WI38 (cell line): ENCODE results near the gene BHLHE40.
"Not testable (repeated sequence)": the region's sequence is repeated elsewhere in the genome, so short reads cannot be mapped to it uniquely, and the experiment has no call there.

ENCODE experiments used
- H3K4me3 ChIP-seq: 2 replicates; pipeline ENCODE4 v1.5.1; 2011; ENCODE audit warnings: low read depth, mild to moderate bottlenecking, control low read depth, low read length
- TF ChIP-seq, protein P1 (sequence below): IDR thresholded peaks from 2 replicates; pipeline ENCODE4 v1.5.1; 2012; ENCODE audit warnings: low read depth, mild to moderate bottlenecking, control low read depth, low read length

BHLHE40 gene

DNA sequence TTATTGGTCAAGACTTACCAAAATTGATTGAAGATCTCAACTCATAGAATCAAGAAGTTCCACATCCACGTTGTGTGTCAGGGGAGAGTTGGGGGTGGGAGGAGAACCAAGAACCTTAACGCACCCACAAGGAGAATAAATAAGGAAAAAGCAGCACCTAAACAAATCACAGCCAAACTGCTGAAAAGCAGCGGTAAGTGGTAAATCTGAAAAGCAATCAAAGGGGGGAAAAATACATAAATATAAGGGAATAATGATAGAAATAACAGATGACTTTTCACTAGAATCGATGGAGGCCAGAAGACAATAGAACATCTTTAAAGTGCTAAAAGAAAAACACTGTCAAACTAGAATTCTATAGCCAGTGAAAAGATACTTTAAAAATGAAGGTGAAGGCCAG is 20.1 kb upstream of the BHLHE40 start:
- no peak overlapping the region for H3K4me3 ChIP-seq
- TF ChIP-seq, protein P1, sequence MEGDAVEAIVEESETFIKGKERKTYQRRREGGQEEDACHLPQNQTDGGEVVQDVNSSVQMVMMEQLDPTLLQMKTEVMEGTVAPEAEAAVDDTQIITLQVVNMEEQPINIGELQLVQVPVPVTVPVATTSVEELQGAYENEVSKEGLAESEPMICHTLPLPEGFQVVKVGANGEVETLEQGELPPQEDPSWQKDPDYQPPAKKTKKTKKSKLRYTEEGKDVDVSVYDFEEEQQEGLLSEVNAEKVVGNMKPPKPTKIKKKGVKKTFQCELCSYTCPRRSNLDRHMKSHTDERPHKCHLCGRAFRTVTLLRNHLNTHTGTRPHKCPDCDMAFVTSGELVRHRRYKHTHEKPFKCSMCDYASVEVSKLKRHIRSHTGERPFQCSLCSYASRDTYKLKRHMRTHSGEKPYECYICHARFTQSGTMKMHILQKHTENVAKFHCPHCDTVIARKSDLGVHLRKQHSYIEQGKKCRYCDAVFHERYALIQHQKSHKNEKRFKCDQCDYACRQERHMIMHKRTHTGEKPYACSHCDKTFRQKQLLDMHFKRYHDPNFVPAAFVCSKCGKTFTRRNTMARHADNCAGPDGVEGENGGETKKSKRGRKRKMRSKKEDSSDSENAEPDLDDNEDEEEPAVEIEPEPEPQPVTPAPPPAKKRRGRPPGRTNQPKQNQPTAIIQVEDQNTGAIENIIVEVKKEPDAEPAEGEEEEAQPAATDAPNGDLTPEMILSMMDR, result no peak

DNA sequence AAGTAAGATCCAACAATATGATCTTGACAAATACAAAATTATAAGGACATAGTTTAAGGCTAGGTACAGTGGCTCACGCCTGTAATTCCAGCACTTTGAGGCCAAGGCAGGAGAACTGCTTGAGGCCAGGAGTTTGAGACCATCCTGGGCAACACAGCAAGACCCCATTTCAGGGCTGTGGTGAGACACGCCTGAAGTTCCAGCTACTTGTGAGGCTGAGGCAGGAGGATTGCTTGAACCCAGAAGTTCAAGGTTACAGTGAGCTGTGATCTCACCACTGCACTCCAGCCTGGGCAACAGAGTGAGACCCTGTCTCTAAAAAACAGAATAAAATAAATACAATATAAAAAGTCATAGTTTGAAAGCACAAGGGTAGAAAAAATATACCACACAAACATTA is 17.4 kb upstream of the BHLHE40 start:
- H3K4me3 ChIP-seq, result not testable (repeated sequence)

DNA sequence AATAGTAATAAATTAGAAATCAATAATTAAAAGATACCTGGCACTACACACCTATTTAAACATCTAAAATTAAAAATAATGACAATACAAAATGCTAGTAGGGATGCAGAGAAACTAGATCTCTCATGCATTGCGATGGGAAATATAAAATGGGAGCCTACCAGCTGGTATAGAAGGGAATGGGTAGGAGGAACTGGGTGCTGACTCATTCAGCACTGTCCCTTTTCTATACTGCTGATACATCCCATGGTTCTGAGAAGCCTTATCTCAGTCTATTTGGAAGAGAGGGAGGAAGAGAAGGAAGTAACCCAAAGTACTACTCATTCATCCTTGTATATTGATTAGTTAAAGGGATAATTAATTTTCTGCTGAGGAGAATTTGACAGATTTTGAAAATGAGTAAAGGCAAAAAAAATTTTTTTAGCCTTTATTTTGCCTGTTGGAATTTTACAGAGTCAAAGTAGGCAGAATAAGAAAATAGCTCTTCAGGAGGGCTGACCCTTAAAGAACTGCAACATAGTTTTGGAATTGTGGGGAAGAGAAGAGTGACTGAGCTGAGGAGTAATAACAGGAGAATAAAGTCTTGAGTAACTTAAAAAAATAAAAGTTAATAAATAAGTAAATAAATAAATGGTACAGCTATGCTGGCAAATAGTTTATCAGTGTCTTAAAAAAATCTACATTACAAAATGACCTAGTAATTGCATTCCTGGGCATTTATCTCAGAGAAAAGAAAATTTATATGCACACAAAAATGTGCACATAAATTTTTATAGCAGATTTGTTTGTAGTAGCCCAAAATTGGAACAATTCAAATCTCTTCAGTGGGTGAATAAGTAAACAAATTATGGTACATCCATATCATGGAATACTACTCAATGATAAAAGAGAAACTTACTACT is 15.3 kb upstream of the BHLHE40 start:
- no peak overlapping the region for H3K4me3 ChIP-seq
- TF ChIP-seq, protein P1, result no peak

DNA sequence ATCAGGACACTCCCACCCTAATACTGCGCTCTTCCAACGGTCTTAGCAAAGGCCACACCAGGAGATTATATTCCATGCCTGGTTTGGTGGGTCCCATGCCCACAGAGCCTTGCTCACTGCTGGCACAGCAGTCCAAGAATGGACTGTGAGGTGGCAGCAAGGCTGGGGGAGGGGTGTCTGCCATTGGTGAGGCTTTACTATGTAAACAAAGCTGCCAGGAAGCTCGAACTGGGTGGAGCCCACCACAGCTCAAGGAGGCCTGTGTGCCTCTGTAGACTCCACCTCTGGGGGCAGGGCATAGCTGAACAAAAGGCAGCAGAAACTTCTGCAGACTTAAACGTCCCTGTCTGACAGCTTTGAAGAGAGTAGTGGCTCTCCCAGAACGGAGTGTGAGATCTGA is 13.2 kb upstream of the BHLHE40 start:
- H3K4me3 ChIP-seq, result not testable (repeated sequence)

DNA sequence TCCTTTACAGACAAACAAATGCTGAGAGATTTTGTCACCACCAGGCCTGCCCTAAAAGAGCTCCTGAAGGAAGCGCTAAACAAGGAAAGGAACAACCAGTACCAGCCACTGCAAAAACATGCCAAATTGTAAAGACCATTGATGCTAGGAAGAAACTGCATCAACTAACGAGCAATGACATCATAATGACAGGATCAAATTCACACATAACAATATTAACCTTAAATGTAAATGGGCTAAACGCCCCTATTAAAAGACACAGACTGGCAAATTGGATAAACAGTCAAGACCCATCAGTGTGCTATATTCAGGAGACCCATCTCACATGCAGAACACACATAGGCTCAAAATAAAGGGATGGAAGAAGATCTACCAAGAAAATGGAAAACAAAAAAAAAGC is 11.6 kb upstream of the BHLHE40 start:
- H3K4me3 ChIP-seq, result not testable (repeated sequence)

DNA sequence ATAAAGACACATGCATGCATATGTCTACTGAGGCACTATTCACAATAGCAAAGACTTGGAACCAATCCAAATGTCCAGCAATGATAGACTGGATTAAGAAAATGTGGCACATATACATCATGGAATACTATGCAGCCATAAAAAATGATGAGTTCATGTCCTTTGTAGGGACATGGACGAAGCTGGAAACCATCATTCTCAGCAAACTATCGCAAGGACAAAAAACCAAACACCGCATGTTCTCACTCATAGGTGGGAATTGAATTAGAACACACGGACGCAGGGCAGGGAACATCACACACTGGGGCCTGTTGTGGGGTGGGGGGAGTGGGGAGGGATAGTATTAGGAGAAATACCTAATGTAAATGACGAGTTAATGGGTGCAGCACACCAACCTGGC is 7.8 kb upstream of the BHLHE40 start:
- H3K4me3 ChIP-seq, result not testable (repeated sequence)

DNA sequence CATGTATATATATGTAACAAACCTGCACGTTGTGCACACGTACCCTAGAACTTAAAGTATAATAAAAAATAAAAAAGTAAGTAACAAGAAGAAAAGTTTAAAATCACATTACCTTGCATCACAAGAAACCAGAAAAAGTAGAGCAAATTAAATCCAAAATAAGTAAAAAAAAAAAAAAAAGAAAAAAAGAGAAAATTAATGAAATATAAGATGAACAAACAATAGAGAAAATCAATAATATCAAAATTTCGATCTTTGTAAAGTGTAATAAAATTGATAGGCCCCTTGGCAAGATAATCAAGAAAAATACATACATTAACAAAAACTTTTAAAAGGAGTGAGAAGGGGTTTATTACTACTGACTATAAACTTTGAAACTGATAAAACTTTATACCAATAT is 7.4 kb upstream of the BHLHE40 start:
- TF ChIP-seq, protein P1, result no peak
- H3K4me3 ChIP-seq, result no peak overlapping the region

DNA sequence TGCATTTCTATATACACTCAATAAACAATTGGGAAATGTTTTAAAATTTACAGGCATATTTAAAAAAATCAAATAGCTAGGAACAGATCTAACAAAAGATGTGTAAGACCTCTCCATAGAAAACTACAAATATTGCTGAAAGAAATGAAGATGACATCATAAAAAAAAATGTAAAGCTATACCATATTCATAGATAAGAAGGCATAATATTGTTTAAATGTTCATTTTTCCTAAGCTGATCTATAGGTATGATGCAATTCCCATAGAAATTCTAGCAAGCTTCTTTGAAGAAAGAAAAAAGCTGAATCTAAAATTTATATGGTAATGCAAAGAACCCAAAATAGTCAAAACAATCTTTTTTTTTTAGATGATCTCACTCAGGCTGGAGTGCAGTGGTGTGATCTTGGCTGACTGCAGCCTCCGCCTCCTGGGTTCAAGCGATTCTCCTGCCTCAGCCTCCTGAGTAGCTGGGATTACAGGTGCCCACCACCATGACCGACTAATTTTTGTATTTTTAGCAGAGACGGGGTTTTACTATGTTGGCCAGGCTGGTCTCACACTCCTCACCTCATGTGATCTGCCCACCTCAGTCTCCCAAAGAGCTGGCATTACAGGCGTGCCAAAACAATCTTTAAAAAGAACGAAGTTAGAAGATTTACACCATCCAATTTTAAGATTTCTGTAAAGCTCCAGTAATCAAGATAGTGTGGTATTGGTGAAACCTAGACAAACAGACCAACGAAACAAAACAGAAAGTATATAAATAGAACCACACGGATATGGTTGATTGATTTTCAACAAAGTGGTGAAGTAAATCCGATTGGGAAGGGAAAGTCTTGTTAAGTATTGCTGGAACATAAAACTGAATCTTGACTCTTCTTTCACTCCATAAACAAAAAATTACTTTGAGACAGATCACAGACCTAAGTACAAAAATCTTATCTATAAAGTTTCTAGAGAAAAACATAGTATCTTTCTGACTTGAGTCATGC is 6.3 kb upstream of the BHLHE40 start:
- no peak overlapping the region for H3K4me3 ChIP-seq
- TF ChIP-seq, protein P1, result no peak

DNA sequence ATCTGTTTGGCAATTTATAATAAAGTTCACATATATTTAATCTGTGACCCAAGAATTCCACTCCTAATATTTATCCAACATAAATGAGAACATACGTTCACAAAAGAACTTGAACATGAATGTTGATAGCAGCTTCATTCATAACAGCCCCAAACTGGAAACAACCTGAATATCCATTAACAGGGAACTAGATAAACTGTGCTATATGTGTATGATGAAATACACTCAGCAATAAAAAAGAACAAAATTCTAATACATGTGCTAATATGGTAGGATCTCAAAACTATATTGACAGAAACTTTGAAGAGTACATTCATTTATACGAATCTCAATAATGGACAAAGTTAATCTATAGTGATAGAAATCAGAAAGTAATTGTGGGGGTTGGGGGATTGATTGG is 5.1 kb upstream of the BHLHE40 start:
- no peak overlapping the region for H3K4me3 ChIP-seq
- TF ChIP-seq, protein P1, result no peak
